Activated T-helper 1 cell treated with anti-CD3 and anti-CD28 coated beads, Interleukin-2, amount 50 U/mL, for 16 hours (primary cell): Measurements from ENCODE around the gene FCHO1.
"Not testable (repeated sequence)": the region's sequence is repeated elsewhere in the genome, so short reads cannot be mapped to it uniquely, and the experiment has no call there.

ENCODE experiments used
- DNase-seq, 2 donors: peaks; one replicate each; pipeline ENCODE4 v3.0.0-alpha.2; 2020; ENCODE audit warnings: low read depth in 1 of 2, low spot score in 1 of 2

Gene FCHO1

GRCh38 chr19:17762505-17763229, 11.4 kb downstream of the FCHO1 start:
- DNase-seq = no peak

GRCh38 chr19:17764348-17764747, 13.1 kb downstream of the FCHO1 start:
- DNase-seq = no peak

GRCh38 chr19:17765069-17765618, 13.9 kb downstream of the FCHO1 start:
- no peak for DNase-seq

GRCh38 chr19:17766543-17767131, 15.4 kb downstream of the FCHO1 start:
- DNase-seq = no peak

GRCh38 chr19:17767559-17767958, 16.3 kb downstream of the FCHO1 start:
- no peak for DNase-seq

GRCh38 chr19:17770613-17771012, 19.3 kb downstream of the FCHO1 start:
- DNase-seq = no peak

GRCh38 chr19:17772172-17772571, 20.9 kb downstream of the FCHO1 start:
- no peak for DNase-seq

- no peak for DNase-seq
Observed at GRCh38 chr19:17775245-17775927, 24.1 kb downstream of the FCHO1 start.

- DNase-seq = no peak
Observed at GRCh38 chr19:17775991-17776803, 24.9 kb downstream of the FCHO1 start.

GRCh38 chr19:17777840-17778239, 26.6 kb downstream of the FCHO1 start:
- not testable (repeated sequence) for DNase-seq

- DNase-seq = no peak
Observed at GRCh38 chr19:17778251-17778967, 27.1 kb downstream of the FCHO1 start.

GRCh38 chr19:17778968-17779929, 28.0 kb downstream of the FCHO1 start:
- DNase-seq = no peak

GRCh38 chr19:17780781-17781180, 29.5 kb downstream of the FCHO1 start:
- no peak for DNase-seq

- DNase-seq = not testable (repeated sequence)
Observed at GRCh38 chr19:17783721-17784120, 32.4 kb downstream of the FCHO1 start.

- peak; percentile 52 to 55 for DNase-seq
Observed at GRCh38 chr19:17784201-17785008, 33.1 kb downstream of the FCHO1 start.

GRCh38 chr19:17787274-17787913, 36.1 kb downstream of the FCHO1 start:
- DNase-seq = no peak

GRCh38 chr19:17788632-17789031, 37.4 kb downstream of the FCHO1 start:
- no peak for DNase-seq
